Measurements from ENCODE around the gene RTN4RL1. TPM values are rescaled to one million over a fixed set of nuclear protein-coding genes. Genes with fewer than 3 reads are reported as not detected.

Gene RTN4RL1
- total RNA-seq, 1 donor from 2014 or later, result 0.47 TPM

- Mint-ChIP-seq H3K9me3 (no peaks in the 10 kb centered on the region), H3K27ac (ENCODE audit: unreplicated experiment) (no peak overlapping the region), H3K27me3 (ENCODE audit: low read depth) (peaks cover 21% of the 10 kb centered on the region), H3K4me3 (peak overlapping the region; percentile 12), H3K36me3 (ENCODE audit: low read depth) (no peaks in the 10 kb centered on the region), H3K4me1 (peaks cover 8% of the 10 kb centered on the region)
- TF ChIP-seq CTCF (conservative IDR thresholded peaks at IDR 0.05), result no peak
- DNase-seq (ENCODE audit: low read depth, low spot score), result no peak
These were observed 8.0 kb upstream of the RTN4RL1 start for GRCh38 chr17:2033153-2033552.

- Mint-ChIP-seq H3K27me3 (ENCODE audit: low read depth) (peaks cover 43% of the 10 kb centered on the region), H3K9me3 (no peaks in the 10 kb centered on the region), H3K27ac (ENCODE audit: unreplicated experiment) (no peak overlapping the region), H3K36me3 (ENCODE audit: low read depth) (no peaks in the 10 kb centered on the region), H3K4me1 (peaks cover 13% of the 10 kb centered on the region), H3K4me3 (peak overlapping the region; percentile 97)
- no peak for DNase-seq (ENCODE audit: low read depth, low spot score)
- TF ChIP-seq CTCF (conservative IDR thresholded peaks at IDR 0.05), result peak; percentile 71
These were observed 5.6 kb upstream of the RTN4RL1 start for GRCh38 chr17:2030779-2031163.

GRCh38 chr17:2029911-2030778, 5.0 kb upstream of the RTN4RL1 start, which contains the start of gene DPH1:
Gene DPH1, plus strand, starts transcription at chr17:2030153. Its CDS starts 17 bp downstream, at chr17:2030170.
- H3K9me3 Mint-ChIP-seq, result no peaks in the 10 kb centered on the region
- H3K4me1 Mint-ChIP-seq, result peaks cover 13% of the 10 kb centered on the region
- peak; percentile 80 for DNase-seq (ENCODE audit: low read depth, low spot score)
- peak within 1 kb of the TSS; percentile 97 for H3K4me3 Mint-ChIP-seq
- TF ChIP-seq CTCF (conservative IDR thresholded peaks at IDR 0.05), result no peak
- H3K27me3 Mint-ChIP-seq (ENCODE audit: low read depth), result peaks cover 49% of the 10 kb centered on the region
- H3K36me3 Mint-ChIP-seq (ENCODE audit: low read depth), result no peaks in the 10 kb centered on the region
- H3K27ac Mint-ChIP-seq (ENCODE audit: unreplicated experiment), result no peak within 1 kb of the TSS

- no peaks in the 10 kb centered on the region for H3K9me3 Mint-ChIP-seq
- H3K36me3 Mint-ChIP-seq (ENCODE audit: low read depth), result no peaks in the 10 kb centered on the region
- H3K4me3 Mint-ChIP-seq, result peak overlapping the region; percentile 84
- DNase-seq (ENCODE audit: low read depth, low spot score), result no peak
- no peak for TF ChIP-seq CTCF (conservative IDR thresholded peaks at IDR 0.05)
- no peak overlapping the region for H3K27ac Mint-ChIP-seq (ENCODE audit: unreplicated experiment)
- peaks cover 13% of the 10 kb centered on the region for H3K4me1 Mint-ChIP-seq
- peaks cover 58% of the 10 kb centered on the region for H3K27me3 Mint-ChIP-seq (ENCODE audit: low read depth)
These were observed 3.6 kb upstream of the RTN4RL1 start for GRCh38 chr17:2028737-2029136.

GRCh38 chr17:2028234-2028614, 3.1 kb upstream of the RTN4RL1 start:
- TF ChIP-seq CTCF (conservative IDR thresholded peaks at IDR 0.05), result no peak
- Mint-ChIP-seq H3K4me3 (peak overlapping the region; percentile 84), H3K27me3 (ENCODE audit: low read depth) (peaks cover 63% of the 10 kb centered on the region), H3K4me1 (peaks cover 13% of the 10 kb centered on the region), H3K9me3 (no peaks in the 10 kb centered on the region), H3K27ac (ENCODE audit: unreplicated experiment) (no peak overlapping the region), H3K36me3 (ENCODE audit: low read depth) (no peaks in the 10 kb centered on the region)
- no peak for DNase-seq (ENCODE audit: low read depth, low spot score)
